Heart right ventricle (tissue), 16 donors: ENCODE data around the gene RNF207. TPM values are rescaled to one million over a fixed set of nuclear protein-coding genes. Genes with fewer than 3 reads are reported as not detected.

Experiments
- ATAC-seq, 8 donors: fragments of 200-7000 bp; cut with Tn5 transposase; one replicate each; pipeline ENCODE4 v1.9.1; 2020; ENCODE audit warnings: mild to moderate bottlenecking in 8 of 8, moderate library complexity in 8 of 8, moderate number of reproducible peaks in 1 of 8
- DNase-seq, 2 donors: peaks; one replicate each; pipeline ENCODE4 v3.0.0-alpha.2; 2020
- H3K27ac ChIP-seq, 10 donors: fragments of 200-600 bp; sonication (generic) in 2 of 10; one replicate each; pipeline versions ENCODE4 v1.5.0 to v1.8.0; 2020 to 2022; ENCODE audit warnings: mild to moderate bottlenecking in 3 of 10
- H3K27me3 ChIP-seq, 7 donors: fragments of 200-600 bp; one replicate each; pipeline ENCODE4 v1.8.0; 2021 to 2022; ENCODE audit warnings: mild to moderate bottlenecking in 2 of 7
- H3K36me3 ChIP-seq, 9 donors: fragments of 200-600 bp; sonication (generic) in 1 of 9; one replicate each; pipeline versions ENCODE4 v1.5.0 to v1.8.0; 2020 to 2022; ENCODE audit warnings: mild to moderate bottlenecking in 2 of 9
- H3K4me1 ChIP-seq, 9 donors: fragments of 200-600 bp; sonication (generic) in 1 of 9; one replicate each; pipeline versions ENCODE4 v1.5.0 to v1.8.0; 2020 to 2022; ENCODE audit warnings: mild to moderate bottlenecking in 4 of 9
- H3K4me3 ChIP-seq, 10 donors: fragments of 200-600 bp; sonication (generic) in 2 of 10; one replicate each; pipeline versions ENCODE4 v1.5.0 to v1.8.0; 2020 to 2022; ENCODE audit warnings: mild to moderate bottlenecking in 7 of 10, moderate library complexity in 2 of 10
- H3K9me3 ChIP-seq, 11 donors: fragments of 200-600 bp in 10 of 11; sonication (generic) in 2 of 11; one replicate each; pipeline versions ENCODE4 v1.5.0 to v1.8.0; 2013 to 2022; ENCODE audit warnings: mild to moderate bottlenecking in 2 of 11, control low read depth in 1 of 11, moderate library complexity in 1 of 11
- WGBS, 2 donors: extraction: QIAGEN DNeasy Blood & Tissue Kit; methylation state at CpG; one replicate each; pipeline ENCODE4 v1.1.7; 2013; ENCODE audit warnings: inconsistent platforms in 1 of 2; 5-methylcytosine and 5-hydroxymethylcytosine counted together
- intact Hi-C, 10 donors: fragments of 100-400 bp; cut with DNase I; formaldehyde crosslinking; loops; one replicate each; pipeline versions ENCODE4 v1.11.1 to v1.14.2; 2022
- polyA plus RNA-seq, 2 donors: library from polyadenylated mRNA; stranded (reverse); fragments of 200-250 nt; gene quantifications; one replicate each; pipeline ENCODE4 v1.2.3, GENCODE V29; 2013
- total RNA-seq, 10 donors: library from RNA; stranded (reverse); fragmentation: NEBNext Ultra II Directional in 3 of 10; extraction: Animal tissue kit (Norgen Biotek cat#: 25700) in 3 of 10; gene quantifications; one replicate each; pipeline versions ENCODE4 v1.2.1 to v1.2.4, GENCODE V29; 2021 to 2023
- TF ChIP-seq, protein P1 (sequence below), 9 donors: fragments of 200-600 bp; sonication (generic) in 2 of 9; IDR thresholded peaks; one replicate each; pipeline versions ENCODE4 v1.5.0 to v1.8.0; 2021 to 2022; ENCODE audit warnings: antibody characterized with exemption in 9 of 9, mild to moderate bottlenecking in 5 of 9, moderate library complexity in 1 of 9
- donor health status: Arrhythmogenic right ventricular cardiomyopathy.
- donor health status: ischemic (EF 13 %, LVEDD 7.1; RV severe dilation, severe dysfunction).
- donor health status: healthy with polysubstance abuse.
- donor health status: DM: no; HTN: yes; CAD: no.
- donor health status: DM: no; HTN: no; CAD: no.
- donor health status: ischemic (EF 25% LVEDD 6.9; RV normal size, moderate dysfunction).
- donor health status: ischemic (EF 25% LVEDD 5.7; RV mildly dilated, moderate dysfunction).
- donor health status: healthy.
- donor health status: DM: yes; HTN: yes; CAD: no.
- donor health status: Ischemic cardiomyopathy.
- donor health status: ischemic (EF 35%, LVEDD 5.7; RV mildly dilated, moderate dysfunction).
- donor health status: nonischemic (EF 11% LVEDD 7.7; RV severe dilation, severe dysfunction).
- donor health status: DM: yes; HTN: yes; CAD: no.
- donor health status: PGD.
- donor health status: ischemic (EF 29% LVEDD 5.4; RV normal size, mild dysfunction).
- donor health status: nonischemic (EF 23%, LVEDD 6.1; RV moderate dilation, normal function).

RNF207 gene
- total and polyA plus RNA-seq, 12 donors: 16.2 to 183 (median 67.4) TPM

DNA sequence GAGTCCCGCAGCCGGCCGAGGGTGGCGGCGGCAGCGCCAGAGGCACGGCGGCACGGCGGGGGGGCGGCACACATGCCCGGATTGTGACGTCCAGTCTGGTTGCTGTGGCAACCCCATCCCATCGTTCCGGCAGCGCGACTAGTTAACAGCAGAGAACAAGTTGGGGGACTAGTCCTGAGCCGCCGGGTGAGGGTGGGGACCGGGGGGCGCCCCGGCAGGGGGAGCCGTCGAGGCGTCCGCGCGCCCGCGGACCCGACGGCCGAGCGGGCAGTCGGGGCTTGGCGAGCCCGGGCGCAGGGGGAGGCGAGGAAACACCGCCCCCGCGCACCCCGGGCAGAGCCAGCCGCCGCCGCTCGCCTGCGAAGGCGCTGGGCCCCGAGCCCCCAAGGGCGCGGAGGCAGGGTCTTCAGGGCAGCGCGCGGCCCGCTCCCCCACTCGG is 25.6 kb upstream of the RNF207 start, which contains the start of gene CHD5:
Gene CHD5, minus strand, starts transcription at position 54 of the 439 bp plus-strand sequence. CDS start 298 bp downstream, outside the sequence.
- peaks cover 3 to 23% (median 18%) of the 10 kb centered on the region in 9 donors for H3K4me1 ChIP-seq
- H3K4me3 ChIP-seq: peak within 1 kb of the TSS in 9 of 10 donors; percentile 5 to 43 (median 29)
- ATAC-seq (no peak), DNase-seq (no peak)
- WGBS, 2 donors: 1 to 2% methylated on average over 54 to 57 of the region's 57 CpGs
- TF ChIP-seq, protein P1, sequence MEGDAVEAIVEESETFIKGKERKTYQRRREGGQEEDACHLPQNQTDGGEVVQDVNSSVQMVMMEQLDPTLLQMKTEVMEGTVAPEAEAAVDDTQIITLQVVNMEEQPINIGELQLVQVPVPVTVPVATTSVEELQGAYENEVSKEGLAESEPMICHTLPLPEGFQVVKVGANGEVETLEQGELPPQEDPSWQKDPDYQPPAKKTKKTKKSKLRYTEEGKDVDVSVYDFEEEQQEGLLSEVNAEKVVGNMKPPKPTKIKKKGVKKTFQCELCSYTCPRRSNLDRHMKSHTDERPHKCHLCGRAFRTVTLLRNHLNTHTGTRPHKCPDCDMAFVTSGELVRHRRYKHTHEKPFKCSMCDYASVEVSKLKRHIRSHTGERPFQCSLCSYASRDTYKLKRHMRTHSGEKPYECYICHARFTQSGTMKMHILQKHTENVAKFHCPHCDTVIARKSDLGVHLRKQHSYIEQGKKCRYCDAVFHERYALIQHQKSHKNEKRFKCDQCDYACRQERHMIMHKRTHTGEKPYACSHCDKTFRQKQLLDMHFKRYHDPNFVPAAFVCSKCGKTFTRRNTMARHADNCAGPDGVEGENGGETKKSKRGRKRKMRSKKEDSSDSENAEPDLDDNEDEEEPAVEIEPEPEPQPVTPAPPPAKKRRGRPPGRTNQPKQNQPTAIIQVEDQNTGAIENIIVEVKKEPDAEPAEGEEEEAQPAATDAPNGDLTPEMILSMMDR (IDR thresholded peaks at IDR 0.05): peak in 2 of 9 donors; percentile 13 to 14
- peaks cover 20 to 60% (median 50%) of the 10 kb centered on the region in 7 donors for H3K27me3 ChIP-seq
- peaks cover 0 to 12% (median under 1%) of the 10 kb centered on the region in 9 donors for H3K36me3 ChIP-seq
- H3K9me3 ChIP-seq: no peaks in the 10 kb centered on the region
- intact Hi-C loops: loop anchor here in 7 of 10 donors (10.0 kb wide), 2 partner anchors 65 to 125 kb away; partner anchors contain the start of gene HES3 (in 1 of the 7)
- no peak within 1 kb of the TSS for H3K27ac ChIP-seq

DNA sequence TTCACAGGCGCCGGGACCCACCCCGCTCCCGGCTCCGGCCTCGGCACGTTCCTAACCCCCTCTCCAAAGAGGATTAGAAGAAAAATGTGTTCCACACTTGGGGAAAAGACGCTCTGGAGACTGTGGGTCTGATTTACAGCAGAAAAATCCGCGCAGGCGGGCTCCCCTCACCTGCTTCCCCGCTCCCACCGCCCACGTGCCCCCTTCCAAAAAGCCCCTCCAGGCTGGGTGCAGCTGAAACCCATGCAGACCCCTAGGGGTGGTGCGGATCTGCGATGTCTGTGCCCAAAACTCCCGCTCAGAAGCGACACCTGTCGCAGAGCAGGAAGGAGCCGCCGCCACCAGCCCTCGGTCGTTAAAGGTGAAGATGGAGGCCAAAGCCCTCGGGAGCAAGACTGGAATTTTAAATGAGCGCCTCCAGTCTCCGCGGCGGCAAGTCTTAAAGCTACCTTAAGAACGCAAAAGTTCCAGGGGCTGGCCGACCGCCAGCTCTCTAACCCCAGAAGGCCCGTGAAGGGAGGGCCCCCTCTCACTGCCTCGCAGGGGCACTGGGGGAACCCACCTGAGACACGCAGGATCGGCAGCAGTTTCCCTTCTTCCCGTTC is 25.1 kb upstream of the RNF207 start:
- no peak for ATAC-seq
- H3K36me3 ChIP-seq: peaks cover 0 to 17% (median 3%) of the 10 kb centered on the region in 9 donors
- peaks cover 3 to 23% (median 18%) of the 10 kb centered on the region in 9 donors for H3K4me1 ChIP-seq
- intact Hi-C loops: loop anchor here in 7 of 10 donors (10.0 kb wide), 2 partner anchors 64 to 126 kb away; partner anchors contain the start of gene HES3 (in 1 of the 7)
- H3K27ac ChIP-seq: no peak overlapping the region
- no peak for DNase-seq
- 4 to 7% methylated on average over 32 to 36 of the region's 36 CpGs for WGBS, 2 donors
- TF ChIP-seq, protein P1 (IDR thresholded peaks at IDR 0.05): no peak
- no peaks in the 10 kb centered on the region for H3K9me3 ChIP-seq
- H3K27me3 ChIP-seq: peaks cover 20 to 60% (median 44%) of the 10 kb centered on the region in 7 donors
- no peak overlapping the region for H3K4me3 ChIP-seq

GRCh38 chr1:6181347-6181770 is 24.6 kb upstream of the RNF207 start:
- H3K27ac ChIP-seq: no peak overlapping the region
- peaks cover 20 to 55% (median 39%) of the 10 kb centered on the region in 7 donors for H3K27me3 ChIP-seq
- H3K36me3 ChIP-seq: peaks cover 0 to 21% (median 3%) of the 10 kb centered on the region in 9 donors
- intact Hi-C loops: loop anchor here in 7 of 10 donors (10.0 kb wide), 2 partner anchors 63 to 127 kb away; partner anchors contain the start of gene HES3 (in 1 of the 7)
- H3K9me3 ChIP-seq: no peaks in the 10 kb centered on the region
- peaks cover 3 to 23% (median 18%) of the 10 kb centered on the region in 9 donors for H3K4me1 ChIP-seq
- no peak for DNase-seq
- ATAC-seq: no peak
- H3K4me3 ChIP-seq: no peak overlapping the region
- WGBS, 2 donors: 14 to 19% methylated on average over 10 of the region's 10 CpGs
- TF ChIP-seq, protein P1 (IDR thresholded peaks at IDR 0.05): no peak

- Histone ChIP-seq H3K4me1 (peaks cover 3 to 23% (median 16%) of the 10 kb centered on the region in 9 donors), H3K27ac (no peak overlapping the region), H3K36me3 (peaks cover 0 to 41% (median 12%) of the 10 kb centered on the region in 9 donors), H3K9me3 (no peaks in the 10 kb centered on the region), H3K27me3 (peaks cover 6 to 33% (median 17%) of the 10 kb centered on the region in 7 donors), H3K4me3 (no peak overlapping the region)
- no peak for ATAC-seq
- intact Hi-C loops: loop anchor here in 7 of 10 donors (10.0 kb wide), 2 partner anchors 61 to 129 kb away; partner anchors contain the start of gene HES3 (in 1 of the 7)
- 45 to 59% methylated on average over 6 of the region's 6 CpGs for WGBS, 2 donors
- TF ChIP-seq, protein P1 (IDR thresholded peaks at IDR 0.05): no peak
- no peak for DNase-seq
These were observed 22.4 kb upstream of the RNF207 start for GRCh38 chr1:6183520-6183989.
